MG63 (cell line): Measurements from ENCODE around the gene ZXDC. TPM values are rescaled to one million over a fixed set of nuclear protein-coding genes. Genes with fewer than 3 reads are reported as not detected.

Source experiments
- DNase-seq: peaks from one replicate; pipeline ENCODE4 v3.0.0-alpha.2; 2020
- H3K27me3 ChIP-seq: fragments of 250-450 bp; sonication (Bioruptor Pico); 2 replicates; pipeline ENCODE4 v1.5.1; 2020; ENCODE audit warnings: mild to moderate bottlenecking, moderate library complexity
- H3K36me3 ChIP-seq: fragments of 250-450 bp; sonication (Bioruptor Pico); 2 replicates; pipeline ENCODE4 v1.5.1; 2020; ENCODE audit warnings: mild to moderate bottlenecking, moderate library complexity
- H3K4me3 ChIP-seq: fragments of 250-450 bp; sonication (Bioruptor Pico); 2 replicates; pipeline ENCODE4 v1.5.1; 2020; ENCODE audit warnings: mild to moderate bottlenecking, moderate library complexity
- H3K9me3 ChIP-seq: fragments of 250-450 bp; sonication (Bioruptor Pico); 2 replicates; pipeline ENCODE4 v1.5.1; 2020; ENCODE audit warnings: mild to moderate bottlenecking, moderate library complexity
- total RNA-seq: library from RNA; depleted of rRNA; stranded (reverse); fragments of >200 nt; shearing (Covaris generic); gene quantifications from 2 replicates; pipeline ENCODE4 v1.2.3, GENCODE V29; 2014; ENCODE audit warnings: low replicate concordance

The ZXDC gene
- total RNA-seq, 1 experiment from 2014 or later: 16.3 TPM

- Histone ChIP-seq H3K4me3 (no peak overlapping the region), H3K36me3 (peaks cover 98% of the 10 kb centered on the region), H3K9me3 (no peaks in the 10 kb centered on the region), H3K27me3 (no peaks in the 10 kb centered on the region)
- no peak for DNase-seq
Observed at GRCh38 chr3:126468028-126468891, 7.4 kb downstream of the ZXDC start.

GRCh38 chr3:126467611-126467955, 8.1 kb downstream of the ZXDC start:
- H3K9me3 ChIP-seq: no peaks in the 10 kb centered on the region
- no peak for DNase-seq
- H3K4me3 ChIP-seq: no peak overlapping the region
- H3K36me3 ChIP-seq: peaks cover 99% of the 10 kb centered on the region
- no peaks in the 10 kb centered on the region for H3K27me3 ChIP-seq

- DNase-seq: no peak
- no peaks in the 10 kb centered on the region for H3K27me3 ChIP-seq
- no peaks in the 10 kb centered on the region for H3K9me3 ChIP-seq
- H3K36me3 ChIP-seq: peaks cover 99% of the 10 kb centered on the region
- no peak overlapping the region for H3K4me3 ChIP-seq
Observed at GRCh38 chr3:126466886-126467610, 8.6 kb downstream of the ZXDC start.

- H3K9me3 ChIP-seq: no peaks in the 10 kb centered on the region
- DNase-seq: no peak
- no peaks in the 10 kb centered on the region for H3K27me3 ChIP-seq
- peaks cover 99% of the 10 kb centered on the region for H3K36me3 ChIP-seq
- no peak overlapping the region for H3K4me3 ChIP-seq
Observed at GRCh38 chr3:126465928-126466544, 9.7 kb downstream of the ZXDC start.

GRCh38 chr3:126464997-126465396, 10.7 kb downstream of the ZXDC start:
- H3K36me3 ChIP-seq: peaks cover 97% of the 10 kb centered on the region

GRCh38 chr3:126464494-126464893, 11.2 kb downstream of the ZXDC start:
- H3K27me3 ChIP-seq: no peaks in the 10 kb centered on the region
- H3K4me3 ChIP-seq: no peak overlapping the region
- H3K9me3 ChIP-seq: no peaks in the 10 kb centered on the region
- H3K36me3 ChIP-seq: peaks cover 97% of the 10 kb centered on the region
- no peak for DNase-seq

More at GRCh38 chr3:126464997-126465396, 10.7 kb downstream of the ZXDC start:
- no peak overlapping the region for H3K4me3 ChIP-seq
- no peak for DNase-seq
- no peaks in the 10 kb centered on the region for H3K27me3 ChIP-seq
- H3K9me3 ChIP-seq: no peaks in the 10 kb centered on the region

GRCh38 chr3:126464093-126464492, 11.6 kb downstream of the ZXDC start:
- Histone ChIP-seq H3K9me3 (no peaks in the 10 kb centered on the region), H3K27me3 (no peaks in the 10 kb centered on the region), H3K36me3 (peaks cover 97% of the 10 kb centered on the region), H3K4me3 (no peak overlapping the region)
- no peak for DNase-seq

- H3K9me3 ChIP-seq: no peaks in the 10 kb centered on the region
- DNase-seq: no peak
- no peaks in the 10 kb centered on the region for H3K27me3 ChIP-seq
- H3K4me3 ChIP-seq: no peak overlapping the region
- H3K36me3 ChIP-seq: peaks cover 97% of the 10 kb centered on the region
Observed at GRCh38 chr3:126463521-126463920, 12.2 kb downstream of the ZXDC start.

- H3K27me3 ChIP-seq: no peaks in the 10 kb centered on the region
- no peak overlapping the region for H3K4me3 ChIP-seq
- peaks cover 95% of the 10 kb centered on the region for H3K36me3 ChIP-seq
- no peaks in the 10 kb centered on the region for H3K9me3 ChIP-seq
- no peak for DNase-seq
Observed at GRCh38 chr3:126461450-126462070, 14.1 kb downstream of the ZXDC start.

- H3K9me3 ChIP-seq: no peaks in the 10 kb centered on the region
- no peak overlapping the region for H3K4me3 ChIP-seq
- no peak for DNase-seq
- H3K36me3 ChIP-seq: peaks cover 91% of the 10 kb centered on the region
- H3K27me3 ChIP-seq: no peaks in the 10 kb centered on the region
Observed at GRCh38 chr3:126460381-126460780, 15.3 kb downstream of the ZXDC start.

GRCh38 chr3:126459763-126460127, 15.9 kb downstream of the ZXDC start:
- Histone ChIP-seq H3K36me3 (peaks cover 91% of the 10 kb centered on the region), H3K9me3 (no peaks in the 10 kb centered on the region), H3K4me3 (no peak overlapping the region), H3K27me3 (no peaks in the 10 kb centered on the region)
- DNase-seq: no peak

GRCh38 chr3:126459111-126459762, 16.5 kb downstream of the ZXDC start:
- Histone ChIP-seq H3K36me3 (peaks cover 91% of the 10 kb centered on the region), H3K9me3 (no peaks in the 10 kb centered on the region), H3K27me3 (no peaks in the 10 kb centered on the region), H3K4me3 (no peak overlapping the region)
- DNase-seq: no peak

- Histone ChIP-seq H3K9me3 (no peaks in the 10 kb centered on the region), H3K27me3 (no peaks in the 10 kb centered on the region), H3K36me3 (peaks cover 83% of the 10 kb centered on the region), H3K4me3 (no peak overlapping the region)
- no peak for DNase-seq
Observed at GRCh38 chr3:126456766-126457388, 18.8 kb downstream of the ZXDC start.

GRCh38 chr3:126456211-126456610, 19.5 kb downstream of the ZXDC start:
- H3K4me3 ChIP-seq: no peak overlapping the region
- no peak for DNase-seq
- H3K36me3 ChIP-seq: peaks cover 82% of the 10 kb centered on the region
- H3K27me3 ChIP-seq: no peaks in the 10 kb centered on the region
- H3K9me3 ChIP-seq: no peaks in the 10 kb centered on the region

GRCh38 chr3:126454437-126455198, 21.1 kb downstream of the ZXDC start:
- no peak for DNase-seq
- Histone ChIP-seq H3K27me3 (no peaks in the 10 kb centered on the region), H3K4me3 (no peak overlapping the region), H3K36me3 (peaks cover 78% of the 10 kb centered on the region), H3K9me3 (no peaks in the 10 kb centered on the region)

GRCh38 chr3:126454025-126454424, 21.7 kb downstream of the ZXDC start:
- H3K4me3 ChIP-seq: no peak overlapping the region
- no peaks in the 10 kb centered on the region for H3K27me3 ChIP-seq
- H3K9me3 ChIP-seq: no peaks in the 10 kb centered on the region
- H3K36me3 ChIP-seq: peaks cover 76% of the 10 kb centered on the region
- no peak for DNase-seq
